WTC11 (cell line): ENCODE data around the gene CCS. TPM values are rescaled to one million over a fixed set of nuclear protein-coding genes. Genes with fewer than 3 reads are reported as not detected.

Source experiments
- ATAC-seq: fragments of 200-7000 bp; cut with Tn5 transposase; 2 replicates; pipeline ENCODE4 v1.10.0; 2021; ENCODE audit warnings: mild to moderate bottlenecking, moderate library complexity
- CTCF ChIA-PET: fragments of 300-600 bp; sonication (Branson Sonifier 250); formaldehyde crosslinking; loops from one replicate; lab custom pipeline; 2021; ENCODE audit warnings: antibody characterized with exemption; lab: Charles Lee
- POLR2A ChIA-PET: fragments of 350-600 bp; sonication (Branson Sonifier 250); formaldehyde crosslinking; loops from one replicate; lab custom pipeline; 2021; ENCODE audit warnings: antibody characterized with exemption; lab: Charles Lee
- DNase-seq: peaks from one replicate; pipeline ENCODE4 v3.0.0; 2021; ENCODE audit warnings: low spot score
- H3K27ac Mint-ChIP-seq: 2 replicates; pipeline ENCODE4 v1.8.0; 2021; ENCODE audit warnings: mixed read lengths
- H3K27me3 Mint-ChIP-seq: 2 replicates; pipeline ENCODE4 v1.8.0; 2021; ENCODE audit warnings: low read depth, mild to moderate bottlenecking, moderate library complexity, mixed read lengths
- H3K36me3 Mint-ChIP-seq: 2 replicates; pipeline ENCODE4 v1.8.0; 2021; ENCODE audit warnings: mixed read lengths
- H3K4me1 Mint-ChIP-seq: 2 replicates; pipeline ENCODE4 v1.8.0; 2022; ENCODE audit warnings: mixed read lengths
- H3K4me3 Mint-ChIP-seq: 2 replicates; pipeline ENCODE4 v1.8.0; 2021; ENCODE audit warnings: mild to moderate bottlenecking, moderate library complexity, mixed read lengths
- H3K9me3 Mint-ChIP-seq: 2 replicates; pipeline ENCODE4 v1.8.0; 2021; ENCODE audit warnings: mixed read lengths
- AFF4 ChIP-seq: sonication (generic); formaldehyde crosslinking; IDR thresholded peaks from 2 replicates; pipeline ENCODE4 v1.8.1; 2023; ENCODE audit warnings: mild to moderate bottlenecking, missing genetic modification reagents, borderline replicate concordance
- ATF2 ChIP-seq: sonication (generic); formaldehyde crosslinking; IDR thresholded peaks from 2 replicates; pipeline ENCODE4 v1.8.1; 2022; ENCODE audit warnings: low read depth, missing genetic modification reagents, borderline replicate concordance
- ATF3 ChIP-seq: sonication (generic); formaldehyde crosslinking; conservative IDR thresholded peaks from 2 replicates; pipeline ENCODE4 v1.8.1; 2022; ENCODE audit warnings: mild to moderate bottlenecking, missing genetic modification reagents
- CREB1 ChIP-seq: sonication (generic); formaldehyde crosslinking; IDR thresholded peaks from 2 replicates; pipeline ENCODE4 v1.8.0; 2023; ENCODE audit warnings: mild to moderate bottlenecking, missing genetic modification reagents
- EMX1 ChIP-seq: fragments of 250-450 bp; sonication (Bioruptor Pico); IDR thresholded peaks from 2 replicates; pipeline ENCODE4 v1.8.0; 2021; ENCODE audit warnings: mild to moderate bottlenecking
- ESRRA ChIP-seq: sonication (generic); formaldehyde crosslinking; IDR thresholded peaks from 2 replicates; pipeline ENCODE4 v1.8.1; 2022; ENCODE audit warnings: mild to moderate bottlenecking, missing genetic modification reagents, borderline replicate concordance
- ETV6 ChIP-seq: sonication (generic); formaldehyde crosslinking; IDR thresholded peaks from 2 replicates; pipeline ENCODE4 v1.8.1; 2022; ENCODE audit warnings: mild to moderate bottlenecking, missing genetic modification reagents
- FOXP1 ChIP-seq: sonication (generic); formaldehyde crosslinking; IDR thresholded peaks from 2 replicates; pipeline ENCODE4 v1.8.0; 2022; ENCODE audit warnings: missing genetic modification reagents, mild to moderate bottlenecking, moderate library complexity, borderline replicate concordance
- GABPB1 ChIP-seq: sonication (generic); formaldehyde crosslinking; IDR thresholded peaks from 2 replicates; pipeline ENCODE4 v1.8.1; 2023; ENCODE audit warnings: mild to moderate bottlenecking, missing genetic modification reagents
- GRHL2 ChIP-seq: fragments of 250-450 bp; sonication (Bioruptor Pico); IDR thresholded peaks from 2 replicates; pipeline ENCODE4 v1.8.0; 2022; ENCODE audit warnings: mild to moderate bottlenecking, moderate library complexity; ENCODE audit not compliant: insufficient replicate concordance, severe bottlenecking
- KAT7 ChIP-seq: sonication (generic); formaldehyde crosslinking; IDR thresholded peaks from 2 replicates; pipeline ENCODE4 v1.8.1; 2023; ENCODE audit warnings: missing genetic modification reagents, mild to moderate bottlenecking, borderline replicate concordance
- MXD4 ChIP-seq: fragments of 250-450 bp; sonication (Bioruptor Pico); IDR thresholded peaks from 2 replicates; pipeline ENCODE4 v1.8.0; 2021; ENCODE audit warnings: mild to moderate bottlenecking, moderate library complexity, borderline replicate concordance
- NR3C1 ChIP-seq: sonication (generic); formaldehyde crosslinking; conservative IDR thresholded peaks from 2 replicates; pipeline ENCODE4 v1.8.1; 2023; ENCODE audit warnings: low read depth, mild to moderate bottlenecking, missing genetic modification reagents
- PRRX2 ChIP-seq: fragments of 250-450 bp; sonication (Bioruptor Pico); IDR thresholded peaks from 2 replicates; pipeline ENCODE4 v1.8.0; 2021; ENCODE audit warnings: mild to moderate bottlenecking
- RELA ChIP-seq: sonication (generic); formaldehyde crosslinking; IDR thresholded peaks from 2 replicates; pipeline ENCODE4 v1.8.1; 2022; ENCODE audit warnings: missing genetic modification reagents, mild to moderate bottlenecking, borderline replicate concordance
- STAT6 ChIP-seq: sonication (generic); formaldehyde crosslinking; conservative IDR thresholded peaks from 2 replicates; pipeline ENCODE4 v1.8.1; 2023; ENCODE audit warnings: mild to moderate bottlenecking, low read depth, missing genetic modification reagents, moderate library complexity
- ZNF219 ChIP-seq: sonication (generic); formaldehyde crosslinking; IDR thresholded peaks from 2 replicates; pipeline ENCODE4 v1.8.0; 2023; ENCODE audit warnings: missing genetic modification reagents, mild to moderate bottlenecking, borderline replicate concordance
- ZNF396 ChIP-seq: fragments of 250-450 bp; sonication (Bioruptor Pico); IDR thresholded peaks from 2 replicates; pipeline ENCODE4 v1.8.0; 2021; ENCODE audit warnings: mild to moderate bottlenecking, moderate library complexity, borderline replicate concordance
- ZNF416 ChIP-seq: fragments of 250-450 bp; sonication (Bioruptor Pico); IDR thresholded peaks from 2 replicates; pipeline ENCODE4 v1.9.0; 2021; ENCODE audit warnings: mild to moderate bottlenecking, inconsistent platforms
- ZSCAN18 ChIP-seq: fragments of 250-450 bp; sonication (Bioruptor Pico); IDR thresholded peaks from 2 replicates; pipeline ENCODE4 v2.1.2; 2022; ENCODE audit warnings: mild to moderate bottlenecking, moderate library complexity
- total RNA-seq: library from RNA; stranded (reverse); gene quantifications from 3 replicates; pipeline ENCODE4 v1.2.3, GENCODE V29; 2021

CCS gene
- total RNA-seq, 1 experiment from 2014 or later = 35.9 TPM

GRCh38 chr11:66629356-66629755 lies 36.4 kb downstream of the CCS start:
- H3K4me1 Mint-ChIP-seq = no peaks in the 10 kb centered on the region
- no peak overlapping the region for H3K4me3 Mint-ChIP-seq
- ATAC-seq (no peak), DNase-seq (no peak)
- ChIA-PET POLR2A (interaction anchor here (2.1 kb wide), 1 partner anchor 9 kb away, joined by 12 read pairs; the partner anchor contains the start of gene RBM4), CTCF (no interaction called here)
- no peak overlapping the region for H3K27ac Mint-ChIP-seq
- peaks cover 74% of the 10 kb centered on the region for H3K36me3 Mint-ChIP-seq
- H3K9me3 Mint-ChIP-seq = no peaks in the 10 kb centered on the region
- TF ChIP-seq GABPB1 (CRISPR knock-in tag) (no peak), ETV6 (CRISPR knock-in tag) (no peak), KAT7 (no peak), ESRRA (CRISPR knock-in tag) (no peak), NR3C1 (CRISPR knock-in tag) (no peak), ZNF219 (CRISPR knock-in tag) (no peak), AFF4 (CRISPR knock-in tag) (no peak), CREB1 (CRISPR knock-in tag) (no peak), RELA (CRISPR knock-in tag) (no peak), ZNF416 (CRISPR knock-in tag) (no peak), MXD4 (CRISPR knock-in tag) (no peak), EMX1 (no peak), GRHL2 (CRISPR knock-in tag) (no peak), ATF3 (no peak), STAT6 (CRISPR knock-in tag) (no peak), PRRX2 (CRISPR knock-in tag) (no peak), ZNF396 (no peak), FOXP1 (CRISPR knock-in tag) (no peak), ZSCAN18 (CRISPR knock-in tag) (no peak), ATF2 (CRISPR knock-in tag) (no peak)
- H3K27me3 Mint-ChIP-seq = no peaks in the 10 kb centered on the region
